Heart left ventricle (tissue), 13 donors: ENCODE results near the gene LRRC73.

Experiments
- CTCF ChIP-seq, 12 donors: fragments of 200-600 bp; sonication (generic) in 4 of 12; IDR thresholded peaks; one replicate each; pipeline versions ENCODE4 v1.5.0 to v1.8.0; 2018 to 2022; ENCODE audit warnings: antibody characterized with exemption in 12 of 12, mild to moderate bottlenecking in 5 of 12
- POLR2A ChIP-seq, 2 donors: fragments of 450-650 bp; IDR thresholded peaks; one replicate each; pipeline ENCODE4 v1.6.1; 2017; ENCODE audit warnings: antibody characterized with exemption in 2 of 2, mild to moderate bottlenecking in 2 of 2, moderate library complexity in 2 of 2
- donor health status: ischemic (EF 13 %, LVEDD 7.1; RV severe dilation, severe dysfunction).
- donor health status: DM: no; HTN: yes; CAD: no.
- donor health status: DM: no; HTN: no; CAD: no.
- donor health status: ischemic (EF 25% LVEDD 6.9; RV normal size, moderate dysfunction).
- donor health status: ischemic (EF 25% LVEDD 5.7; RV mildly dilated, moderate dysfunction).
- donor health status: ischemic (EF 35%, LVEDD 5.7; RV mildly dilated, moderate dysfunction).
- donor health status: nonischemic (EF 11% LVEDD 7.7; RV severe dilation, severe dysfunction).
- donor health status: DM: yes; HTN: yes; CAD: no.
- donor health status: PGD.
- donor health status: ischemic (EF 29% LVEDD 5.4; RV normal size, mild dysfunction).
- donor health status: nonischemic (EF 23%, LVEDD 6.1; RV moderate dilation, normal function).

- TF ChIP-seq CTCF (IDR thresholded peaks at IDR 0.05) (no peak), POLR2A (IDR thresholded peaks at IDR 0.05) (no peak)
These were observed 11.7 kb upstream of the LRRC73 start for GRCh38 chr6:43521836-43522235.
